ENCODE results near the gene PTPRN. TPM values are rescaled to one million over a fixed set of nuclear protein-coding genes. Genes with fewer than 3 reads are reported as not detected.

PTPRN gene
- total RNA-seq, 2 experiments from 2014 or later, result not detected

DNA sequence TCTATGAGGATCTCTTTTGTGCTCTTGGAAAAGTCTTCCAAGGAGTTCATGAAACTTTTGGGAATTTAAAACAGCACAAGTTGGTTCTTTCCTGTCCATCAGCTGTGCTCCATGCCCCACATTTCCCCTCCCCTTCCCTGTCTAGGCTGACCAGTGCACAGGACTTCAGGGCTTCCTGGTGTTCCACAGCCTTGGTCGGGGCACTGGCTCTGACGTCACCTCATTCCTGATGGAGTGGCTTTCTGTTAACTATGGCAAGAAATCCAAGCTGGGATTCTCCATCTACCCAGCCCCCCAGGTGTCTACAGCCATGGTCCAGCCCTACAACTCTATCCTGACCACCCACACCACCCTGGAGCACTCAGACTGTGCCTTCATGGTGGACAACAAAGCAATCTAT lies 38.2 kb downstream of the PTPRN start:
- H3K9me3 ChIP-seq (ENCODE audit: control insufficient read depth in 1 of 2, insufficient read depth in 1 of 2, low read length in 2 of 2), result no peaks in the 10 kb centered on the region
- Mint-ChIP-seq H3K27ac (no peak overlapping the region), H3K36me3 (ENCODE audit: low read depth) (no peaks in the 10 kb centered on the region), H3K9me3 (no peaks in the 10 kb centered on the region), H3K27me3 (no peaks in the 10 kb centered on the region), H3K4me3 (no peak overlapping the region), H3K4me1 (ENCODE audit: low read depth) (no peaks in the 10 kb centered on the region)
- no peaks in the 10 kb centered on the region for H3K36me3 ChIP-seq (ENCODE audit: insufficient read depth, low read length)
- H3K4me3 ChIP-seq (ENCODE audit: low read length), result no peak overlapping the region
- DNase-seq, result no peak
- no peak overlapping the region for H3K27ac ChIP-seq (ENCODE audit: low read depth in 1 of 2, low read length in 2 of 2)
- intact Hi-C loops (cut with DNase I, micrococcal nuclease), result no loop called here
- no peaks in the 10 kb centered on the region for H3K4me1 ChIP-seq (ENCODE audit: insufficient read depth, low read length)
- CTCF ChIA-PET, result interaction anchor here (0.6 to 1.2 kb wide), 2 partner anchors 13 to 24 kb away, joined by 3 to 5 read pairs; no protein-coding TSS in a partner anchor
- POLR2A ChIA-PET, result no interaction called here
- TF ChIP-seq, protein P1, sequence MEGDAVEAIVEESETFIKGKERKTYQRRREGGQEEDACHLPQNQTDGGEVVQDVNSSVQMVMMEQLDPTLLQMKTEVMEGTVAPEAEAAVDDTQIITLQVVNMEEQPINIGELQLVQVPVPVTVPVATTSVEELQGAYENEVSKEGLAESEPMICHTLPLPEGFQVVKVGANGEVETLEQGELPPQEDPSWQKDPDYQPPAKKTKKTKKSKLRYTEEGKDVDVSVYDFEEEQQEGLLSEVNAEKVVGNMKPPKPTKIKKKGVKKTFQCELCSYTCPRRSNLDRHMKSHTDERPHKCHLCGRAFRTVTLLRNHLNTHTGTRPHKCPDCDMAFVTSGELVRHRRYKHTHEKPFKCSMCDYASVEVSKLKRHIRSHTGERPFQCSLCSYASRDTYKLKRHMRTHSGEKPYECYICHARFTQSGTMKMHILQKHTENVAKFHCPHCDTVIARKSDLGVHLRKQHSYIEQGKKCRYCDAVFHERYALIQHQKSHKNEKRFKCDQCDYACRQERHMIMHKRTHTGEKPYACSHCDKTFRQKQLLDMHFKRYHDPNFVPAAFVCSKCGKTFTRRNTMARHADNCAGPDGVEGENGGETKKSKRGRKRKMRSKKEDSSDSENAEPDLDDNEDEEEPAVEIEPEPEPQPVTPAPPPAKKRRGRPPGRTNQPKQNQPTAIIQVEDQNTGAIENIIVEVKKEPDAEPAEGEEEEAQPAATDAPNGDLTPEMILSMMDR (IDR thresholded peaks at IDR 0.05), result no peak
- peaks cover 0 to 2% of the 10 kb centered on the region in 2 experiments for H3K27me3 ChIP-seq (ENCODE audit: control insufficient read depth in 1 of 2, insufficient read depth in 2 of 2, low read length in 2 of 2)
- ATAC-seq (ENCODE audit: poor library complexity), result no peak

DNA sequence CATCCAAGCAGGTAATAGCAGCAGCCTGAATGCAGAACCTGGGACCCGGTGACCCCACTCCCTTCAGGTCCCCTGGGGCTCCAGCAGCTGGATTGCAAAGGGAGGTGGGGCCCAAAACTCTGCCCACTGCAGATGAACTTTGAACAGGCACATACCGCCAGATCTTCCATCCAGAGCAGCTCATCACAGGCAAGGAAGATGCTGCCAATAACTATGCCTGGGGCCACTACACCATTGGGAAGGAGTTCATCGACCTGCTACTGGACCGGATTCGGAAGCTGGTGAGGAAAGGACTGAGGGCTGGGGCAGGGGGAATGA lies 39.2 kb downstream of the PTPRN start:
- no peaks in the 10 kb centered on the region for H3K27me3 Mint-ChIP-seq
- intact Hi-C loops (cut with DNase I, micrococcal nuclease), result no loop called here

DNA sequence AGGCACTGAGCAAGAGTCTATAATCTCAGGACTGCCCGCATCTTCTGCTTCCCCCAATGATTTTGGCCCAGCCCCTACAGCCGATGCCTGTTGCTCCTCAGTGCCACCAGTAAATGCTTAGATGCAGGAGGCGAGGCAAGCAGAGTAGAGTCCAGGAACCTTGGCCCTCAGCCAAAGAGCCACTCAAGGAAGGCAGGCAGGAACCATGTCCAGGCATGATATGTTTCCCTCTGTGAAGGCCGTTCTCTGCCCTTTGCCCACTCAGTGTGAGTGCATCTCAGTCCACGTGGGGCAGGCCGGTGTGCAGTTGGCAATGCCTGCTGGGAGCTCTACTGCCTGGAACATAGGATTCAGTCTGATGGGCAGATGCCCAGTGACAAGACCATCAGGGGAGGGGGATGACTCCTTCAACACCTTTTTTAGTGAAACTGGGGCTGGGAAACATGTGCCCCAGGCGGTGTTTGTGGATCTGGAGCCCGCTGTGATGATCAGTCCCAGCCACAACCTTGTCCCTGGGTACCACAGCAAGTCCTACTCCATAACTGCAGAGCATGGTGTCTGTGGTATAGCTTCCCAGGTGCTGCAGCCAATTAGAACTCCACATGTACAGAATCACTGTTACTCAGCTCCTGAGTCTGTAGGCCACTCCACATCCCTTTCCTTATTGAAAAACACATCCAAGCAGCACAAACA lies 39.7 kb downstream of the PTPRN start:
- Histone ChIP-seq H3K9me3 (ENCODE audit: control insufficient read depth in 1 of 2, insufficient read depth in 1 of 2, low read length in 2 of 2) (no peaks in the 10 kb centered on the region), H3K27me3 (ENCODE audit: control insufficient read depth in 1 of 2, insufficient read depth in 2 of 2, low read length in 2 of 2) (peaks cover 0 to 2% of the 10 kb centered on the region in 2 experiments), H3K4me3 (ENCODE audit: low read length) (no peak overlapping the region), H3K36me3 (ENCODE audit: insufficient read depth, low read length) (no peaks in the 10 kb centered on the region), H3K27ac (ENCODE audit: low read depth in 1 of 2, low read length in 2 of 2) (no peak overlapping the region), H3K4me1 (ENCODE audit: insufficient read depth, low read length) (no peaks in the 10 kb centered on the region)
- Mint-ChIP-seq H3K4me3 (no peak overlapping the region), H3K9me3 (no peaks in the 10 kb centered on the region), H3K27ac (no peak overlapping the region), H3K4me1 (ENCODE audit: low read depth) (no peaks in the 10 kb centered on the region), H3K27me3 (no peaks in the 10 kb centered on the region), H3K36me3 (ENCODE audit: low read depth) (no peaks in the 10 kb centered on the region)
- ChIA-PET POLR2A (interaction anchor here (1.3 kb wide), 1 partner anchor 10 kb away, joined by 5 read pairs; the partner anchor contains the start of gene DNAJB2), CTCF (no interaction called here)
- DNase-seq, result no peak
- no peak for ATAC-seq (ENCODE audit: poor library complexity)
- TF ChIP-seq, protein P1 (IDR thresholded peaks at IDR 0.05), result no peak
- intact Hi-C loops (cut with DNase I, micrococcal nuclease), result no loop called here

More for the DNA sequence above, 39.2 kb downstream of the PTPRN start:
- Histone ChIP-seq H3K4me1 (ENCODE audit: insufficient read depth, low read length) (no peaks in the 10 kb centered on the region), H3K36me3 (ENCODE audit: insufficient read depth, low read length) (no peaks in the 10 kb centered on the region), H3K9me3 (ENCODE audit: control insufficient read depth in 1 of 2, insufficient read depth in 1 of 2, low read length in 2 of 2) (no peaks in the 10 kb centered on the region), H3K27me3 (ENCODE audit: control insufficient read depth in 1 of 2, insufficient read depth in 2 of 2, low read length in 2 of 2) (peaks cover 0 to 2% of the 10 kb centered on the region in 2 experiments), H3K4me3 (ENCODE audit: low read length) (no peak overlapping the region), H3K27ac (ENCODE audit: low read depth in 1 of 2, low read length in 2 of 2) (no peak overlapping the region)
- ChIA-PET POLR2A (interaction anchor here (1.3 kb wide), 1 partner anchor 9 kb away, joined by 5 read pairs; the partner anchor contains the start of gene DNAJB2), CTCF (no interaction called here)
- no peak overlapping the region for H3K4me3 Mint-ChIP-seq
- ATAC-seq (ENCODE audit: poor library complexity) (no peak), DNase-seq (no peak)
- no peaks in the 10 kb centered on the region for H3K36me3 Mint-ChIP-seq (ENCODE audit: low read depth)
- H3K9me3 Mint-ChIP-seq, result no peaks in the 10 kb centered on the region
- H3K27ac Mint-ChIP-seq, result no peak overlapping the region
- H3K4me1 Mint-ChIP-seq (ENCODE audit: low read depth), result no peaks in the 10 kb centered on the region
- TF ChIP-seq, protein P1 (IDR thresholded peaks at IDR 0.05), result no peak

Data from CD4-positive, alpha-beta T cell (primary cell).